OCI-M2 (cell line): Measurements from ENCODE around the gene PCSK9.

Experiments
- DNase-seq: peaks from one replicate; lab custom pipeline; 2025; ENCODE audit not compliant: unreplicated experiment; lab: John Stamatoyannopoulos, UW

The PCSK9 gene

DNA sequence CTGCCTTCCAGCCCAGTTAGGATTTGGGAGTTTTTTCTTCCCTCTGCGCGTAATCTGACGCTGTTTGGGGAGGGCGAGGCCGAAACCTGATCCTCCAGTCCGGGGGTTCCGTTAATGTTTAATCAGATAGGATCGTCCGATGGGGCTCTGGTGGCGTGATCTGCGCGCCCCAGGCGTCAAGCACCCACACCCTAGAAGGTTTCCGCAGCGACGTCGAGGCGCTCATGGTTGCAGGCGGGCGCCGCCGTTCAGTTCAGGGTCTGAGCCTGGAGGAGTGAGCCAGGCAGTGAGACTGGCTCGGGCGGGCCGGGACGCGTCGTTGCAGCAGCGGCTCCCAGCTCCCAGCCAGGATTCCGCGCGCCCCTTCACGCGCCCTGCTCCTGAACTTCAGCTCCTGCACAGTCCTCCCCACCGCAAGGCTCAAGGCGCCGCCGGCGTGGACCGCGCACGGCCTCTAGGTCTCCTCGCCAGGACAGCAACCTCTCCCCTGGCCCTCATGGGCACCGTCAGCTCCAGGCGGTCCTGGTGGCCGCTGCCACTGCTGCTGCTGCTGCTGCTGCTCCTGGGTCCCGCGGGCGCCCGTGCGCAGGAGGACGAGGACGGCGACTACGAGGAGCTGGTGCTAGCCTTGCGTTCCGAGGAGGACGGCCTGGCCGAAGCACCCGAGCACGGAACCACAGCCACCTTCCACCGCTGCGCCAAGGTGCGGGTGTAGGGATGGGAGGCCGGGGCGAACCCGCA, at the start of gene PCSK9:
TSS of gene PCSK9 (plus strand) at position 207 of the 741 bp plus-strand sequence. CDS start at position 497, 290 bp downstream.
- DNase-seq, result no peak

DNA sequence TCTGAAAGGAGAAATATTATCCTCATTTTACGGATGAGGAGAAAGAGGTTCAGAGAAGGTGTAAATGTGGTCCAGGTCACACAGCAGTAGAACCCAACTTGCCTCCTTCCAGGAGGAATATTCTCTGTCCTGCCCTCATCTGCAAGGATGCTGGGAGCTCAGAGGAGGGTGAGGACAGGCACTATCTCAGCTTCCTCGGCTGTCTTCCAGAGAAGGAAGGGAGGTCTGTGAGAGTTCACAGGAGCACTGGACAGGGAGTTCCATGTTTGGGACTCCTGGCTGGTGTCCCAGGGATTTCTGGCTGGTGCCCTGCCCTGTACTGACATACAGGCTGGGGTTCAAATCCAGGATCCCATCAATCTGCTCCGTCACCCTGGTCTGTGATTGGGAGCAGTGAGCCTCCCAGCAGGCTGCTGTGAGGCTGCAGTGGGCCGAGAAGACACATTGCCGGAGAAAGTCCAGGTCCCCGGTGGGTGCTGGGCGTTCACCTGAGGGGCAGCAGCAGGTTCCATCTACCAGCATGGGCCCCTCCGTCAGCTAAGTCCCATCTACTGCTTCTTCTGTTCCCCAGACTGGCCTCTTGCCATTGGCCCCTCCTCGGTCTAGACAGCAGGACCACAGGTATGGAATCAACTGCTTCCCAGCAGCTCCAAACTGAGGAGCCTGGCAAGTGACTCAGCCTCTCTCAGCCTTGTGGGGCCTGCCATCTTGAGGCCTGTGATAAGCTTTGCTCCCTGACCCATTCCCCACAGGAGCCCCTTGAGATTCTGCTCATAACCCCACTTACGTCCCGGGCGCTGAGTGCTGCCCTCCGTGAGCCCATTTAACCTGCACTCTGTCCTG, 49.2 kb upstream of the PCSK9 start:
- DNase-seq, result no peak

DNA sequence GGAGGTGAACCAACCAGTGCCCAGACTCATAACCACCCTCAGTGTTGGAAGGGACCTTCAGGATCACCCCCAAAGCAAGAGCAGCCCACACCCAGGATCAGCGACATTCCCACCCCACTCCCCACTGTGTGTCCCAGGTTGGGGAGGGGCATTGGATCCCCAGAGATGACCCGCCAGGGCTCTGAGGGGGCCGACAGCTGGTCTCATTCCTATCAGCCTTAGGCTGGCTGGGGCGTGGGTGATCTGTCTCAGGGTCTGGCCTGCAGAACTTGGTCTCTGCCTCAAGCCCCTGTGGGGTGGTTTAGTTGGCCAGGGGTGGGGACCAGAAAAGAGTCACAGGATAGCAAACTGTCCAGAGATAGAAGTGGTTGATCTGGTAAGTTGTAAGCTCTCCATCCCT, 48.4 kb upstream of the PCSK9 start:
- no peak for DNase-seq

DNA sequence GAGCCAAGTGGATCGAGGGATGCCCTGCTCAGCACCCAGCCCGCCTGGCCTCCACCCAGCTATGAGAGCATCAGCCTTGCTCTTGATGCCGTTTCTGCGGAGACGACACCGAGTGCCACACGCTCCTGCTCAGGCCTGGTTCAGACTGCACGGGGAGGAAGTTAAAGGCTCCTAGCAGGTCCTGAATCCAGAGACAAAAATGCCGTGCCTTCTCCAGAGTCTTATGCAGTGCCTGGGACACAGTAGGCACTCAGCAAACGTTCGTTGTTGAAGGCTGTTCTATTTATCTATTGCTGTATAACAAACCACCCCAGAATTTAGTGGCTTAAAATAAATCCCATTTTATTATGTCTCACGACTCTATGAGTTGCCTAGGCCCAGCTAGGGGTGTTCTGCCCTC, 47.4 kb upstream of the PCSK9 start:
- DNase-seq, result no peak

DNA sequence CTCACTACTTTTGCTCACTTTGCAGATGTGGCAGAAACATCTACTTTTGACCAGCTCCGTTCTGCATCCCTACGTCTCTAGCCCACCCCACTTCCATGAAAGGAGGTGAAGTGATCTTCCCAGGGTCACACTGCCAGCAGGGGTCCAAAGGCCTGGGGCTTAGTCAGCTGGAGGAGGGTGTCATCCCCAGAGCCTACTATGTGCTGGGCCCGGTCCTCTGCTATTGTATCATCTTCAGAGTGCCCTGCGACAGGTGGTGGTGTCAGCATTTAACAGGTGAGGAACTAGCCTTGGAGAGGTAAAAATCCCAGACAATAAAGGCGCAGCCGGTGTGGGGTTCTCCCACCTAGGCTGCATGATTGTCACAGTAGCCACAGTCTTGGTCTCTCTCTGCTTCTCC, 46.2 kb upstream of the PCSK9 start:
- no peak for DNase-seq

DNA sequence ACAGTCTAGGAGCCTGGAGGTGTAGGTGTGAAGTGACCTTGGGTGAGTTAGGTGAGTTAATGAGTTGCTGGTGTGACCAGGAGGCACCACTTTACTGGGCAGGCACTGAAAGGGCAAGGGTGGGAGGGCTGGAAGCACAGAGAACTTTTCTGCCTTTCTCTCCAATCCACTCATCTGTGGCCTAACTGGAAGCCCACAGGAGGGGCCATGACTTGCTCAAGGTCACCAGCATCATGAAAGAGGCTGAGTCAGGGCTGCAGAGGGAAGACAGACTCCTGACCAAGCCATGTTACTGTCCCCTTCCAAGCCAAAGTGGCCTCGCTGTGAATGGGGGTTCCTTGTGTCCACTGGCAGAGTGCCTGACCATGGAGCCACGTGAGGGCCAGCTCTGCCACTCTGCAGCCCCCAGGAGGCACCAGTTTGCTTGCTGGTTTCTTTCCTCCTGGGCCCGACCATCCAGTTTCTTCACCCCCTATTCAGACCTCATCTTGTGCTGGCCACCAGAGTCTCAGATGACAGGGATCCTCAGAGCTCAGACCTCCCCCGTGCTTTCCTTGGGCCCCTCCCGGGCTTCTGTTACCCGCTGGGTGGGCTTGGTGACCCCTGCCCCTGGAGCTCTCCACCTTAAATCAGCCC, 44.9 kb upstream of the PCSK9 start:
- DNase-seq, result no peak

DNA sequence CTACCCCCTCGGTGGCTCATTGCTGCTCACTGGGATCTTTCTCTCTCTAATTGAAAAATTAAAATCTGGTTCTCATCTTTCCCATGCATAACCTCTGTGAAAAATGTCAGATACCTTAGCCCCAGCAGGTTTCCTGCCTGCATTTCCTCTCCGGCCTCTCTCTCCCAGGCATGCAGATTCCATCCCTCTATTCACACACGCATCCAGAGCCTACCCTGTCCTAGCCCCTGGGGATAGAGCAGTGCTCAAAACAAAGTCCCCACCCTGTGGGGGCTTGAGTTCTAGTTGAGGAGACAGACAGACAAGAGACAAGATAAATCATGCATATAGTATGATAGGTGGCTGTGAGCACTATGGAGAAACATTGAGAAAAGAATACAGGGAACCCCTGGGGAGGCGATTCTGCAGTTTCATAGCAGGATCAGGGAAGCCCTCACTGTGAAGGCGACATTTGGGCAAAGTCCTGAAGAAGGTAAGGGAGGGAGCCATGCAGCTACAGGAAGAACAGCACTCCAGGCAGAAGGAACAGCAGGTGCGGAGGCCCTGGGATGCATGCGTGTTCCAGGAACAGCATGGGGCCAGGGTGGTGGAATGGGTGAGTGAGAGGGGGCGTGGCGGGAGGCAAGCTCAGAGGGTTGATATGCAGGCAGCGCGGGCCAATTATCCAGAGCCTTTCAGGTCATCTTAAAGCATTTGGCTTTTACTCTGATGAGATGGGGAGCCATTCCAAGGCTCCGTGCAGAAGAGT, 44.2 kb upstream of the PCSK9 start:
- no peak for DNase-seq

DNA sequence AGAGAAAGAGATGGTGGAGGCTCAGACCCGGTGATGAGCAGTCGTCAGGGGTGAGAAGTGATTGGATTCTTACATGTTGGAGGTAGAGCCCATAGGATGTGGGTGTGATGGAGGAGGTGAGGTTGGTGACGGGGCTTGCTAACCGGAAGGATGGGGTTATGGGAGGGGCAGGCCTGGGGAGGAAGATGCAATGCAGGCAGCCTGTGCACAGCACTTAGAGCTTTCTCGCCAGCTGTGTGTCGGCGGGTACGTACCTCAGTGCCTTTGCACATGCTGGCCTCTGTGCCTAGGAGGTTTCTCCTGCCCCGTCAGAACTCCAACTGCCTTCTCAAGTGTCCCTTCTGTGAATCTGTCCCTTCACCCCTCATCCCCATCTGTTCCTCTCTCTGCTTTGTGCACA, 43.5 kb upstream of the PCSK9 start:
- DNase-seq, result no peak

DNA sequence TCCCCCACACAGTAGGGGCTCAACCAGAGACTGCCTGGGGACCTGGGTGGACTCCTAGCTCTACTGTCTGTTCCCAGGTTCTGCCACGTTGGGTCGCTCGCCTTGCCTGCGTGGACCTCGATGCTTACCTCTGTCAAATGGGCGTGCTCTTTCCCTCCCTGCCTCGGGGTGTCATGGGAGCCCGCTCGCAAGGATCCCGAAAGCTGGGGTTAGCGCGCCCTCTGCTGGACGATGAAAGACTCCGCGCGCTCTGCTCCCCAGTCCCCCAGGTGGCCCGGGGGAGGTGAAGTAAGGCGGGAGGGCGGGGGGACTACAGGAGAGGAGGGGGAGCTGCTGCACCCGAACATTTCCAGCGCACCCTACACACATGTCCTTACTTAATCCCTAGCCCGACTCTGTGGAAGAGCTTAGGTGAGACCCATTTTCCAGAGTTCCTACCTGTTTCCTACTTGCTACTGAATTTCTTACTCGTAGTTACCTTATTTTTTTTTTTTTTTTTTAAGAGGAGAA, 42.9 kb upstream of the PCSK9 start:
- DNase-seq, result no peak

DNA sequence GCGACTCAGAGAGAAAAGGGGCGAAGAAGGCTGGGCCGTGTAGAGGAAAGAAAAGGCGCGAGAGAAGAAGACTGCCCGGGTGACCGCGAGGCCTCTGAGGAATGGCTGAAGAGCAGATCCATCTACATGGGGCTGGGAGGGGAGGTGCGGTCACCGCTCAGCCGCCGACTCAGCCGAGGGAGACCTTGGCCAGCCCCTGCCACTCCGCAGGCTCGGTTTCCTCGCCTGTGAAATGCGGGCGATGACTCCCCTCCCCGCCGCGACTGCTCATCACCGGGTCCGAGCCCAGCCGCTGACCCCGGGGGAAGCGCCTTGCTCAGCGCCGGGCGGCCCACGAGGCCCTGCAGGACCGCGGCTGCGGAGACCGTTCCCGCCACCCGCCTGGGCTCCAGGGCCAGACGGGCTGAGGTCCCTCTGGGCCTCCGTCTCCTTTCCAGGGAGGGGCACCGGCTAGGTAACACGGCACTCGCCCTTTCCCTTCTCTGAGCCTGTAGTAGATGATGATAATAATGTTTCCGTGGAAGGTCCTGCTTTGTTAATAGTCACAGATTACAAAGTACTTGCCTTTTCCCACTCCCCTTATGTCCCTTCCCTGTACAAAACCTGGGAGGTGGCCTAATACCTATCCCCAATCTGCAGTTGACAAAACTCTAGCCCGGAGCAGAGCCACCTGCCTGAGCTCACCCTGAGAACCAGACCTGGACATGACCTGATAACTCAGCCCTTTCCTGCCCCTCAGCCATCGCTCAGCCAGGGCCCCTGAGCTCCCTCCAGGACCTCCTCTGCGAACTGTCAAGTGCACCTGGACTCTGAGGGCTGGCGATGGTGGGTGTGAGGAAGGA, 42.3 kb upstream of the PCSK9 start:
- no peak for DNase-seq

DNA sequence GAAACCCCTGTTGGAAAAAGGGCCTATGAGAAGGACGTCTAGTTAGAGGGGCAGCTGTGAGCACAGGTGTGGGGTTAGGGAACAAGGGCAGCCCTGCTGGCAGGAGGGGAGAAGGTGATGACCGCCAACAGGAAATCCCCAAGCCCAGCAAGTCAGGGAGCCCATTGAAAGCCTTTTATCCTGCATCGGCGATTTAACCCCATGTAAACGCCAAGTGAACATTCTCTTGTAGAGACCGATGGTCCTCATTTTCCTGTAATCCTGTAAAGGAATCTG, 41.7 kb upstream of the PCSK9 start:
- DNase-seq, result no peak

DNA sequence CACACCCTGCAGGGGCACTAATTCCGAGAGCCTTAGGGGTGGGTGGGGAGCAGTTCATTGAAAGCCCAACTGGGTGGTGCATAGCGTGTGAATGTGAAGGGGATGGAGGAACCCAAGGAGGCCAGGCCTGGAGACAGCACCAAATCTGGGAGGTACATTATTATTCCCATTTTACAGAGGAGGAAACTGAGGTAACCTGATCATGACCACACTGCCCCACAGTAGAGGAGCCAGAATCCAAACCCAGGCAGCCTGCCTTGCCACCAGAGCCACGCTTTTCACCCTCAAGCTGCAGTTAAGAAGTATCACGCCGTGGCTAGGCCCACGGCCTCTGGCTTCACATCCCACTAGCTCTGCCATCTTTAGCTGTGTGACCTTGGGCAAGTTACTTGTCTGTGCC, 41.2 kb upstream of the PCSK9 start:
- no peak for DNase-seq

DNA sequence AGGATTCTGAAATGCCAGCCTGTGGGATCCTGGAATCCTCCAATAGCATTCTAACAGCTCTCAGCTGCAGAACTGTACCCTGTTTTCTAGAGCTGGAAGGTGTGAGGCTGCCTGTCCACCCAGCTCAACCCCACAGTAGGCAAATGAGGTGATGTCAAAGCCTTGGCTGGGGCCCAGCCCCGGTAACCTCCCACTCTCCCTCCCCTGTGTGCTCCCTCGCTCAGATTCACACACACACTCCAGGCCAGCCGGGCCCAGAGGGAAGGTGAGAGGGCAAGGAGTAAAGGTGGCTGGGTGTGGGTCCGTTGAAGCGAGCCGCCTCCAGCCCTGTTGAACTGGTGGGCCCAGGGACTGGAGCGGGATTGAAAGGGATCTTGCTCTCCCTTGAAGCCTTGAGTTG, 40.7 kb upstream of the PCSK9 start, which contains the start of gene BSND:
TSS of gene BSND (plus strand) at position 257 of the 400 bp plus-strand sequence. CDS start 254 bp downstream, outside the sequence.
- no peak for DNase-seq

DNA sequence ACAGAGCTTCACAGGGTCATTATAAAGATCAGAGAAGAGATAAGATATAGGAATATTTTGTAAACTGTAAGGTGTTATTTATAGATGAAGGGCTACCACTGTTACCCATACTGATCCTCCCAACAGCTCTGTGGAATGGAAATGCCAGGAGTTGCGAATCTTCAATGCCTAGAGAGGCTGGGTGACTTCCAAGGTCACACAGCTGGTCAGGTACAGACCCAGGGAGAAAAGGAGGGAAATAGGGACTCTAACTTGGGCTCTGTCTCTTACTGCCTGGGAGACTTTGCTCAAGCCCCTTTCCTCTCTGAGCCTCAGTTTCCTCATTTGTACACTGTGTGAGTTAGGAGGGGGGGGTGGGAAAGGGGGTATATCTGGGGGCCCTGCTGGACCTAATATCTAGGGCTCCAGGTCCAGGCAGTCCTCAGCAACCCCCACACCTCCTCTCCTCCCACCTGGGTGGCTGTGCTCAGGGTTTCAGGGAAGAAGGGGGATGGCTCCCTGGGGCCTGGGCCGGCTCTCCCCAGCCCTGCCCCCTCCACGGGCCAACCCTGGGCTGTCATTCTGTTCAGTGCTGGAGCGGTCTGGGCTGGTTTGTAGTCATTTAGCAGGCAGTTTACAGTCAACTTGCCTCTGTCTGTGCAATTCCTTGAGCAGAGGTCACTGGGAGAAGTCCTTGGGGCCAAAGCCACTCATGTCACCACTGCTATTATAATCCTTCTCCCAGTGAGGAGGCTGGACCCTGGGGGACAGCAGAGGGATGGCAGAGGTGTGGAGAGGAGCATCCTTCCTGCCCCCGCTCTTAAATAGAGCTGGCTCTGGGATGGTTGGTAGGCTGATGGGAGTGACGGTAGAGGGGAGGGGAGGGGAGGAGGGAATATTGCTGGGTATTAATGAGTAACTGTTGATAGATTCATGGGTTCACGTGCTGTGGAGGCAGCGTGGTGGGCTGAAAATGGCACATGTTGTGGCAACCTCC, 39.0 kb upstream of the PCSK9 start:
- no peak for DNase-seq

DNA sequence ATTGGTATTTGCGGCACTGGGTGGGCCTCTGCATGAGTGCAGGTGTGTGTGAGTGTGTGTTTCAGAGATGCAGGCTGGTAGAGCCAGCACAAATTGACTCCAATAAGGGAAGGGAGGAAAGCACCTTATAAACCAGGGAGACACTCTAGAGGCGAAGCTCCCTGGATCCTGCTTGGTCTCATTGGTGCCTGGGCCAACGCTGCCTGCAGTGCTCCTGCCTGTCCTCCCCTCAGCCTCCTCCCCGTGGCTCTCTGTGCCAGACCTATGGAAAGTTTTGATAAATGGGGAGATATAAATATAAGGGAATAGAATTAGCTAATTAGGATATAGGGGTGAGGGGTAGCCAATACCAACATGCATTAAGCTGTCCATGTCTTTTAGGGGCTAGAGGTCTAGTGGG, 38.0 kb upstream of the PCSK9 start:
- DNase-seq, result no peak

DNA sequence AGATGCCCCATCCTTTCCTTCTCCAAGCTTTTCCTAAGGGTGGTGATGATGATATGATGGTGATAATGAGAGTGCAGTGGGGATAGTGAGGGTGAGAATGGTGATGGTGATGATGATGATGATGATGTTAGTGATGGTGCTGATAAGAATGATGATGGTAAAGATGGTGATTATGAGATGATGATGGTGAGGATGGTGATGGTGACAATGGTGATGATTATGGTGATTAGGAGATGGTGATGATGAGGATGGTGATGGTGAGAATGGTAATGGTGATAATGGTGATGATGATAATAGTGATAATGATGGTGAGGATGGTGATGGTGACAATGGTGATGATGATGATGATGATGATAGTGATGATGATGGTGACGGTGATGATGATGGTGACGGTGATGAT, 36.7 kb upstream of the PCSK9 start:
- no peak for DNase-seq

DNA sequence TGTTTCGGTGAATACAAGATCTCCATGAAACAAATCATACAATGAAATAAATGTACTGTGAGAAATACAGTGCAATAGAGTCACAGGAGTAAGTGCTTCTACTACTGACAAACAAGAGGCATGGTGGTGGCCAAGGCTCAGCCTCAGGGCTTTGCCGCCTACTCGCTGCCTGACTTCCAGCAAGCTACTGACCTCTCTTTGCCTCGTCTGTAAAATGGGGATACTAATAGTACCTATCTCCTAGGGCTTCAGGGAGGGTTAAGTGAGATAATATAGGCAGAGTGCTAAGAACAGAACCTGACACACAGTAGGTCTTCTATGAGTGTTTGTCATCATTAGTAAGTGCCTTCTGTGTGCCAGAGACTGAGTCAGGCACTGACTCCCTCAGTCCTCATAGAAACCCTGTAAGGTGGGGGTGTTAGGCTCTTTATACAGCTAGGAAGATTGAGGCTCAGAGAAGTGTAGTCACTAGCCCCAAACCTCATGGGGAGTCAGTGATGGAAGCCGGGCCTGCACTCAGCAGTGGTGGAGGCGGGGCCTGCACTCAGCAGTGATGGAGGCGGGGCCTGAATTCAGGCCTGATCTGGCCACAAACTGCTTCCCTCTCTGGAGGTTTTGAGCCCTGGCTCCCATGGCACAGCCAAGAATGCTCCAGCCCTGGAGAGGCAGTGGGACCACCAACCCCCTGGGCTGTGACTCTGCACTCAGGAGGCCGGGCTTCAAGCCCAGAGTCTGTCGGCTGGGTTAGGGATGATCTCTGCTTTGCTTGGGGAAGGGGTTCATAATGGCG, 33.8 kb upstream of the PCSK9 start:
- DNase-seq, result no peak

DNA sequence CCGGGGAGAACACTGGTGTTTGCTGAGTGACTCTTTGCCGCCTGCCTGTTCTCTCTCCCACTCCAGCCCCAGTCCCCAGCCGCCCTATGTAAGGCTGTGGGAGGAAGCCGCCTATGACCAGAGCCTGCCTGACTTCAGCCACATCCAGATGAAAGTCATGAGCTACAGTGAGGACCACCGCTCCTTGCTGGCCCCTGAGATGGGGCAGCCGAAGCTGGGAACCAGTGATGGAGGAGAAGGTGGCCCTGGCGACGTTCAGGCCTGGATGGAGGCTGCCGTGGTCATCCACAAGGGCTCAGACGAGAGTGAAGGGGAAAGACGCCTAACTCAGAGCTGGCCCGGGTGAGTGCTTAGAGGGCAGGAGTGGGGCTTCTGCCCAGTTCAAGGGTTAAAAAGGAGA, 32.4 kb upstream of the PCSK9 start:
- no peak for DNase-seq
